A673 (cell line): Measurements from ENCODE around the gene PRR30. TPM values are rescaled to one million over a fixed set of nuclear protein-coding genes. Genes with fewer than 3 reads are reported as not detected.
"Not testable (repeated sequence)": the region's sequence is repeated elsewhere in the genome, so short reads cannot be mapped to it uniquely, and the experiment has no call there.

ENCODE experiments used
- BruUV-seq: library from RNA; stranded (reverse); fragments of 400-500 nt; replicated peaks from 2 replicates; lab custom pipeline; 2021; lab: Mats Ljungman, UMichigan
- CTCF ChIA-PET: fragments of 300-600 bp; sonication (Branson Sonifier 250); formaldehyde crosslinking; loops from one replicate; lab custom pipeline; 2022; ENCODE audit warnings: antibody characterized with exemption; lab: Charles Lee
- POLR2A ChIA-PET: fragments of 300-600 bp; sonication (Branson Sonifier 250); formaldehyde crosslinking; loops from one replicate; lab custom pipeline; 2022; ENCODE audit warnings: antibody characterized with exemption; ENCODE audit not compliant: low non-redundant PET; lab: Charles Lee
- DNase-seq: peaks from one replicate; pipeline ENCODE4 v3.0.0-alpha.2; 2015; ENCODE audit warnings: low spot score
- H3K27ac ChIP-seq: fragments of 200-600 bp; sonication (generic); 2 replicates; pipeline ENCODE4 v1.5.1; 2016; ENCODE audit warnings: mixed run types, low read depth, mild to moderate bottlenecking, mixed read lengths, antibody characterized with exemption, low read length; ENCODE audit not compliant: poor library complexity, severe bottlenecking
- H3K27me3 ChIP-seq: fragments of 200-600 bp; sonication (generic); replicated peaks from 2 replicates; pipeline ENCODE4 v1.6.1; 2017; ENCODE audit warnings: mixed run types, low read depth, mild to moderate bottlenecking, mixed read lengths, antibody characterized with exemption, low read length; ENCODE audit not compliant: insufficient read depth, poor library complexity
- H3K36me3 ChIP-seq: fragments of 200-600 bp; sonication (generic); 2 replicates; pipeline ENCODE4 v1.6.1; 2016; ENCODE audit warnings: mixed run types, mild to moderate bottlenecking, mixed read lengths, antibody characterized with exemption, low read length; ENCODE audit not compliant: insufficient read depth, poor library complexity, severe bottlenecking
- H3K4me1 ChIP-seq: fragments of 200-600 bp; sonication (generic); 2 replicates; pipeline ENCODE4 v1.6.1; 2017; ENCODE audit warnings: mixed run types, mild to moderate bottlenecking, mixed read lengths, antibody characterized with exemption, low read length; ENCODE audit not compliant: insufficient read depth, poor library complexity, severe bottlenecking
- H3K4me3 ChIP-seq: fragments of 200-600 bp; sonication (generic); 2 replicates; pipeline ENCODE4 v1.5.1; 2016; ENCODE audit warnings: low read depth, mixed run types, mild to moderate bottlenecking, mixed read lengths, low read length; ENCODE audit not compliant: poor library complexity, severe bottlenecking
- H3K9me3 ChIP-seq: fragments of 200-600 bp; sonication (generic); 2 replicates; pipeline ENCODE4 v1.6.1; 2016; ENCODE audit warnings: mixed run types, low read depth, mild to moderate bottlenecking, mixed read lengths, antibody characterized with exemption, low read length; ENCODE audit not compliant: poor library complexity, severe bottlenecking
- CTCF ChIP-seq: fragments of 300-800, 200-600 bp; sonication (generic); conservative IDR thresholded peaks from 2 replicates; pipeline ENCODE4 v1.5.1; 2017; ENCODE audit warnings: low read depth, mild to moderate bottlenecking, antibody characterized with exemption, low read length, moderate library complexity, mixed read lengths
- EZH2 ChIP-seq: fragments of 200-600 bp; sonication (generic); IDR thresholded peaks from 2 replicates; pipeline ENCODE4 v1.6.1; 2017; ENCODE audit warnings: borderline replicate concordance, low read depth, mild to moderate bottlenecking, mixed read lengths, antibody characterized with exemption, low read length; ENCODE audit not compliant: poor library complexity, severe bottlenecking
- intact Hi-C: fragments of 100-400 bp; cut with micrococcal nuclease; formaldehyde crosslinking; loops from one replicate; pipeline ENCODE4 v1.10.0; 2022; ENCODE audit not compliant: unreplicated experiment
- total RNA-seq: library from RNA; stranded (reverse); gene quantifications from 2 replicates; pipeline ENCODE4 v1.2.3, GENCODE V29; 2021

The PRR30 gene
- total RNA-seq, 1 experiment from 2014 or later, result not detected

DNA sequence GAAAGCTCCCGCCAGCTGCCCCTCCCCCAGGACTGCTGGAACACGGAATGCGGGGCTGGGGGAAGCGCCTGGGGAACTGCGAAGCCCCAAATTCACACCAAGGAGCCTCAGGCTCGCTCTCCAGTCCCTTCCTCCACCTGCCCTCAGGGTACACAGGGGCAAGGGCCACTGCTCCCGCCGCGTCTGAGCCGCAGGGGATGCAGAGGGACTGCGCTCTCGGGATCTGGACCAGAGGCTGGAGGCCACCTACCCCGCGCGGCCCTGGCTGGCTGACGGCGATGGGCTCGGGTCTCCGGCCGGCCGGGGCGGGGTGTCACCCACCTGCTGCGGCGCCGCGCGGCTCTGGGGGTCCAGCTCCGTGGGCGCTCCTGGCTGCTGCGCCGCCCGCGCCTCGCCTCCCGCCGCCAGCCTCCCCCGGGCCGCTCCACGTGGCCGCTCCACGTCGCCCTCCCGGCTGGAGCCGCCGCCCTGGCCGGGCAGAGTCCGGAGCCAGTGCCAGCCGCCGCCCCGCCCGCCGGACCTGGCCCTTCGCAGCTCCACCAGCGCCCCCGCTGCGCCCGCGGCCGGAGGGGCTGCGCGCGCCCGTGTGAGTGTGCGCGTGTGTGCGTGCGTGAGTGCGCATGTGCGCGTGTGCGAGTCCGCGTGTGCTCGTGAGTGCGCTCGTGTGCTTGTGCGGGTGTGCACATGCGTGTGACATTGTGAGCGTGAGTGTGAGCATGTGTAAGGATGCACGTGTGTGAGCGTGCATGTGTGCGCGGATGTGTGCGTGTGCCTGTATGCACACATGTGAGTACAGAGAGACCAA is 20.5 kb downstream of the PRR30 start, which contains the start of gene CGREF1:
Gene CGREF1 (minus strand): TSS at position 604 of the 805 bp plus-strand sequence. CDS start 14,762 bp downstream, outside the sequence.
- TF ChIP-seq EZH2 (no peak), CTCF (no peak)
- ChIA-PET POLR2A (no interaction called here), CTCF (interaction anchor here (0.6 kb wide), 1 partner anchor 56 kb away, joined by 3 read pairs; no protein-coding TSS in a partner anchor)
- BruUV-seq, result no TSS peak
- Histone ChIP-seq H3K27ac (peak within 1 kb of the TSS; percentile 19), H3K4me1 (peaks cover 5% of the 10 kb centered on the region), H3K36me3 (no peaks in the 10 kb centered on the region), H3K27me3 (peaks cover 11% of the 10 kb centered on the region), H3K4me3 (peak within 1 kb of the TSS; percentile 67), H3K9me3 (no peaks in the 10 kb centered on the region)
- intact Hi-C loops, result loop anchor here (2.0 kb wide), 1 partner anchor 34 kb away; no protein-coding TSS in a partner anchor
- peak; percentile 37 for DNase-seq

DNA sequence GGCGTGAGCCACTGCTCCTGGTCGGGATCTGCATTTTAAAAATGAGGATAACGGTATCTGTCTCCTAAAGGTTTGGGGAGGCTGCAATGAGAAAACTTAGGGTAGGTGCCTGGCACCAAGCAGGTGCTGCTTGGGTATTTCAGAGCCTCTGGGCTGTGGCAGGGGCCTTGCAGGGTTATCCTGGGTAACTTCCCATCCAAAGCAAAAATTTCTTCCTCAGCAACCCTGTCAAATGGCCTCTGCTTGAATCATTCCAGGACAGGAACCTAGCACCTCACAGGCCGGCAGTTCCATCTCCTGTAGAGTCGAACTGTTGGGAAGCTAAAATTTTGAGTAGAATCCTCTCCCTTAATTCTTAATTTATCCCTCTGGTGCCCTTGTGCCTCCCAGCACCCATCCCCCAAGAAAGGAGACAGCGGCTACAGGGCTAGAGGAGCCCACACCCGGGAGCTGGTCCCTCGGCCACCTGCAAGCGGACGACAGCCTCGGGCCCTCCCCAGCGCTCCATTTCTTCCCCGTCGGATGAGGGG is 21.1 kb downstream of the PRR30 start:
- TF ChIP-seq CTCF (no peak), EZH2 (no peak)
- Histone ChIP-seq H3K4me1 (peaks cover 5% of the 10 kb centered on the region), H3K4me3 (peak overlapping the region; percentile 67), H3K27me3 (peaks cover 8% of the 10 kb centered on the region), H3K9me3 (no peaks in the 10 kb centered on the region), H3K27ac (peak overlapping the region; percentile 19), H3K36me3 (no peaks in the 10 kb centered on the region)
- intact Hi-C loops, result loop anchor here (2.0 kb wide), 1 partner anchor 35 kb away; no protein-coding TSS in a partner anchor
- ChIA-PET POLR2A (interaction anchor here (0.6 kb wide), 1 partner anchor 1206 kb away, joined by 8 read pairs; no protein-coding TSS in a partner anchor), CTCF (interaction anchor here (0.6 kb wide), 1 partner anchor 55 kb away, joined by 3 read pairs; no protein-coding TSS in a partner anchor)
- no TSS peak for BruUV-seq
- no peak for DNase-seq

- Histone ChIP-seq H3K27me3 (no peaks in the 10 kb centered on the region), H3K9me3 (no peaks in the 10 kb centered on the region), H3K27ac (no peak overlapping the region), H3K4me1 (peaks cover 5% of the 10 kb centered on the region), H3K4me3 (no peak overlapping the region), H3K36me3 (no peaks in the 10 kb centered on the region)
- BruUV-seq, result no TSS peak
- DNase-seq, result no peak
- POLR2A ChIA-PET, result interaction anchor here (0.6 kb wide), 1 partner anchor 106 kb away, joined by 8 read pairs; no protein-coding TSS in a partner anchor
- CTCF ChIA-PET, result interaction anchor here (0.7 kb wide), 1 partner anchor 283 kb away, joined by 9 read pairs; no protein-coding TSS in a partner anchor
- TF ChIP-seq CTCF, result no peak
- TF ChIP-seq EZH2, result no peak
- intact Hi-C loops, result no loop called here
Observed at GRCh38 chr2:27115519-27115918, 23.7 kb downstream of the PRR30 start.

GRCh38 chr2:27111392-27112078 is 27.7 kb downstream of the PRR30 start:
- BruUV-seq, H3K27ac ChIP-seq, CTCF ChIA-PET, H3K36me3 ChIP-seq, H3K27me3 ChIP-seq, DNase-seq, H3K4me3 ChIP-seq, POLR2A ChIA-PET, intact Hi-C loops, H3K4me1 ChIP-seq, H3K9me3 ChIP-seq: not testable (repeated sequence)
